ENCODE data around the gene PLOD3.

PLOD3 gene

DNA sequence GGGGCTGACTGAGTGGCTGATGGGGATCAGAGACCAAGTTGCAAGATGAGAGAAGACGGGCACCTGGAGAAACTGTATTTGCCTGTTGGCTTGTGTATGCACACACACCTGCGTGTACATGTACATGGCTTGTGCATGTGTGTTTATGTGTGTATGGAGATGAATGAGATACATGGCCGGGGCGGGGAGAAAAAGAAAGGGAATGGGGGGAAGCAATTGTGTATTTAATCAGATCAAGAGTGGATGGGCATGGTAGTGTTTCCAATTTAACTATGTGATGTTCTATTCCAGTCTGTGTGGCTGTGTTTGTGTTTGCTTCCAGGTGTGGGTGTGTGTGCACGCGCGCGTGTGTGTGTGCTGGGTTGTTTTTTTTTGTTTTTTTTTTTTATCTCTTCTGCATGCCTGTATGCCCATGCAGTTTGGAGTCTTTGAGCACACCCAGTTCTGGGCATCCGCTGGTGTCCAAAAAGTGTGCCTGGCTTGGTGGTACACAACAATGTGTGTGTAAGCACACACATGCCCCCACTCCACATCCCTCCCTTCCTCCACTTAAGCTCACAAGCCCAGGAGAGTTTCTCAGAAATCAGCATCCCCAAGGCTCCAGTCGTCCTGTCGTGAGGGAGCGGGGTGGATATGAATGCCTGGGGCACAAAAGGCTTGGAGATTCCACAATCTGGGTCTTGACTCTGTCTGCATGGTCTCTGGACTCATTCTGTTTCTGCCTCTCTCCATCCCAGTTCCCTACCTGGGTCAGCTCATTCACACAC lies 49.6 kb downstream of the PLOD3 start:
- no peak overlapping the region for H3K4me3 ChIP-seq (ENCODE audit: low read depth, low read length)
- TF ChIP-seq, protein P1, sequence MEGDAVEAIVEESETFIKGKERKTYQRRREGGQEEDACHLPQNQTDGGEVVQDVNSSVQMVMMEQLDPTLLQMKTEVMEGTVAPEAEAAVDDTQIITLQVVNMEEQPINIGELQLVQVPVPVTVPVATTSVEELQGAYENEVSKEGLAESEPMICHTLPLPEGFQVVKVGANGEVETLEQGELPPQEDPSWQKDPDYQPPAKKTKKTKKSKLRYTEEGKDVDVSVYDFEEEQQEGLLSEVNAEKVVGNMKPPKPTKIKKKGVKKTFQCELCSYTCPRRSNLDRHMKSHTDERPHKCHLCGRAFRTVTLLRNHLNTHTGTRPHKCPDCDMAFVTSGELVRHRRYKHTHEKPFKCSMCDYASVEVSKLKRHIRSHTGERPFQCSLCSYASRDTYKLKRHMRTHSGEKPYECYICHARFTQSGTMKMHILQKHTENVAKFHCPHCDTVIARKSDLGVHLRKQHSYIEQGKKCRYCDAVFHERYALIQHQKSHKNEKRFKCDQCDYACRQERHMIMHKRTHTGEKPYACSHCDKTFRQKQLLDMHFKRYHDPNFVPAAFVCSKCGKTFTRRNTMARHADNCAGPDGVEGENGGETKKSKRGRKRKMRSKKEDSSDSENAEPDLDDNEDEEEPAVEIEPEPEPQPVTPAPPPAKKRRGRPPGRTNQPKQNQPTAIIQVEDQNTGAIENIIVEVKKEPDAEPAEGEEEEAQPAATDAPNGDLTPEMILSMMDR (IDR thresholded peaks at IDR 0.05; ENCODE audit: insufficient read depth, low read depth, low read length, missing control alignments), result no peak
- no peak for DNase-seq (ENCODE audit: low read depth)

DNA sequence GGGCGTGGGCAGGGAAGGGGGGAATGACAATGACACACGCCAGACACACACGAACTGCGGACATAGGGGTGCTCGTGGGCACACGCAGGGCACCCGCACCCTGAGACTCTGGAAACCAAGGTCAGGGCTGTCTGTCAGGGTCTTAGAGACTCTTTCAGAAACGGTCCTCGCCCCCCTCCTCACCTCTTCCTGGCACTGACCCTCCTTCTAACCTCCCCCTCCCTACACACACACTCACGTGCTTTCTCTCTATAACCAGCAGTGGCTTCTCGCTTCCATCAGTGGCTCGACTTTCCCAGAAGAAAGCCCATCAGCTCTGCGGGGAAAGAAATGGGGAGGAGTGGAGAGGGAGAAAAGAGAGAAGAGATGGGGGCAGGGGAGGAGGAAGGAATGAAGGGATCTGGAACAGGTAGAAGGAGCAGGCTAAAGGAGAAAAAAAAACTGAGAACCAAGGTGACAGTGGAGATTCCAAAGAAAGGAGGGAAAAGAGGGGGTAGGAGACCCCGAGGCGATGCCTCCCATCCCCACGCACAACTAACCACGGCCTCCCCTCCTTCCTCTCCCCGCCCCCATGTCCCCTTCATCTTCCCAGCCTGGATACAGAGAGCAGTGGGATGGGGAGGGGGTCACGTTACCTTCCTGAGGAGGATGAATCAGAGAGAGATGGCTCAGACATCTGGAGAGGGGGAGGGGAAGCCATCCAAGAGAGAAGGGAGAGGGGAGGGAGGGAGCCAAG lies 50.3 kb downstream of the PLOD3 start:
- DNase-seq (ENCODE audit: low read depth), result no peak
- H3K4me3 ChIP-seq (ENCODE audit: low read depth, low read length), result no peak overlapping the region
- TF ChIP-seq, protein P1 (IDR thresholded peaks at IDR 0.05; ENCODE audit: insufficient read depth, low read depth, low read length, missing control alignments), result no peak

GRCh38 chr7:101166648-101166908 lies 50.8 kb downstream of the PLOD3 start:
- no peak for DNase-seq (ENCODE audit: low read depth)
- TF ChIP-seq, protein P1 (IDR thresholded peaks at IDR 0.05; ENCODE audit: insufficient read depth, low read depth, low read length, missing control alignments), result no peak
- H3K4me3 ChIP-seq (ENCODE audit: low read depth, low read length), result no peak overlapping the region

DNA sequence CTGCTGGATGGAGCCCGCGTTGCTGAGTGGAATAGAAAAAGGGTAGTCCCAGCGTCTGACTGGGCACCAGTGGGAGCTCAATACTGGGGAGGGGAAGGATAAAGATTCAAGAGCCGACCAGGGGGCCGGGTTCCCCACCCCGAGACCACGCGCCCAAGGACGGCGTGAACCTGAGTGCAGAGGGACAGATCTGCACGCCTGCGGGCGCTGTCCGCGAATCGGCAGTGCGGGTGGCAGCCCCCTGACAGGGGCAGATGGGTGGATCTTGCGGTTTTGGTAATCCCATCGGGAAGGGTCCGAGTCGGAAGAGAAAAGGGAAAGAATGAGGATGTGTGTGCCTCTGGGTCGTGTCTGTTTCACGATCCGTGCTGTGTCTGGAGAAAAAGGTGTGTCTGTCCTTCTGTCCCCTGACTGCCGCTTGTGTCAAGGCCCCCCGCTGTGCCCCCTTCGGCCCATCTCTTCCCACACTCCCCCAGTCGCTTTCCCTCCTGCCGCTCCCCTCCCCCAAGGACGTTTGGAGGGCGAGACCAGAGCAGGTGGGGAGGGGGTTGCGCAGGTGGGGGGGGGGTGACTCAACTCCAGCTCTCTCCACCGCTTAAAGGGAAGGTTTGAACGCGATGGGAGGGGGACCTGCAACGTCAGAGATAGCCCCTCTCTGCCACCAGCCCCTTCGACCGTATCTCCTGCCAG lies 51.3 kb downstream of the PLOD3 start:
- TF ChIP-seq, protein P1 (IDR thresholded peaks at IDR 0.05; ENCODE audit: insufficient read depth, low read depth, low read length, missing control alignments), result no peak
- DNase-seq (ENCODE audit: low read depth), result no peak
- H3K4me3 ChIP-seq (ENCODE audit: low read depth, low read length), result peak overlapping the region; percentile 17; the same call in 1 of the 2 replicates

- peak; percentile 96 for DNase-seq (ENCODE audit: low read depth)
- TF ChIP-seq, protein P1 (IDR thresholded peaks at IDR 0.05; ENCODE audit: insufficient read depth, low read depth, low read length, missing control alignments), result no peak
- peak within 1 kb of the TSS; percentile 17 for H3K4me3 ChIP-seq (ENCODE audit: low read depth, low read length)
Measured at GRCh38 chr7:101165075-101165957, 52.1 kb downstream of the PLOD3 start, which contains the start of gene VGF. Gene VGF, minus strand, starts transcription at chr7:101165569. Its CDS starts 726 bp downstream, at chr7:101164843.
